Gastroesophageal sphincter (tissue), 3 donors: Measurements from ENCODE around the gene AP2A2.

Experiments used
- CTCF ChIP-seq, 4 experiments: fragments of 200-600 bp in 2 of 4; fragments of 450-650 bp in 2 of 4; sonication (generic) in 1 of 4; IDR thresholded peaks; one replicate each; pipeline ENCODE4 v1.5.1; 2017 to 2019; ENCODE audit warnings: antibody characterized with exemption in 4 of 4, mild to moderate bottlenecking in 2 of 4, moderate library complexity in 2 of 4
- EP300 ChIP-seq: sonication (generic); formaldehyde crosslinking; IDR thresholded peaks from one replicate; pipeline ENCODE4 v1.6.1; 2017; ENCODE audit warnings: antibody characterized with exemption, mild to moderate bottlenecking
- POLR2A ChIP-seq, 2 donors: fragments of 450-650 bp; IDR thresholded peaks; one replicate each; pipeline ENCODE4 v1.6.1; 2017; ENCODE audit warnings: antibody characterized with exemption in 2 of 2, mild to moderate bottlenecking in 2 of 2, moderate library complexity in 1 of 2
- POLR2AphosphoS5 ChIP-seq: sonication (generic); formaldehyde crosslinking; IDR thresholded peaks from one replicate; pipeline ENCODE4 v1.6.1; 2017; ENCODE audit warnings: antibody characterized with exemption

- TF ChIP-seq CTCF (IDR thresholded peaks at IDR 0.05): no peak
- no peak for TF ChIP-seq POLR2A (IDR thresholded peaks at IDR 0.05)
- no peak for TF ChIP-seq POLR2AphosphoS5
- no peak for TF ChIP-seq EP300
Measured at GRCh38 chr11:1035577-1036283, 110.1 kb downstream of the AP2A2 start.
